GM21529 (cell line): Measurements from ENCODE around the gene ATP9B.

Experiments
- ATAC-seq: cut with Tn5 transposase; IDR thresholded peaks from one replicate; pipeline ENCODE4 v1.9.1; 2021; ENCODE audit not compliant: unreplicated experiment

ATP9B gene

GRCh38 chr18:79377187-79377891, 308.1 kb downstream of the ATP9B start:
- no peak for ATAC-seq

- peak; percentile 58 for ATAC-seq
These were observed 309.5 kb downstream of the ATP9B start for GRCh38 chr18:79378536-79379250.

- ATAC-seq: no peak
These were observed 310.2 kb downstream of the ATP9B start for GRCh38 chr18:79379251-79379905.

GRCh38 chr18:79379931-79380815, 311.0 kb downstream of the ATP9B start:
- no peak for ATAC-seq

- peak; percentile 47 for ATAC-seq
These were observed 311.9 kb downstream of the ATP9B start for GRCh38 chr18:79380816-79381806.

GRCh38 chr18:79381811-79382311, 312.7 kb downstream of the ATP9B start:
- no peak for ATAC-seq

- ATAC-seq: no peak
These were observed 313.6 kb downstream of the ATP9B start for GRCh38 chr18:79382681-79383387.

GRCh38 chr18:79383388-79384056, 314.3 kb downstream of the ATP9B start:
- ATAC-seq: no peak

- no peak for ATAC-seq
These were observed 315.1 kb downstream of the ATP9B start for GRCh38 chr18:79384151-79384807.

- no peak for ATAC-seq
These were observed 315.6 kb downstream of the ATP9B start for GRCh38 chr18:79384834-79385233.

- ATAC-seq: no peak
These were observed 316.1 kb downstream of the ATP9B start for GRCh38 chr18:79385326-79385707.

- ATAC-seq: no peak
These were observed 316.6 kb downstream of the ATP9B start for GRCh38 chr18:79385708-79386341.

GRCh38 chr18:79386547-79386946, 317.4 kb downstream of the ATP9B start:
- ATAC-seq: no peak

- no peak for ATAC-seq
These were observed 318.0 kb downstream of the ATP9B start for GRCh38 chr18:79387214-79387613.

- no peak for ATAC-seq
These were observed 318.4 kb downstream of the ATP9B start for GRCh38 chr18:79387615-79388014.

- ATAC-seq: no peak
These were observed 318.8 kb downstream of the ATP9B start for GRCh38 chr18:79388043-79388442.

- ATAC-seq: no peak
These were observed 320.5 kb downstream of the ATP9B start for GRCh38 chr18:79389689-79390088.

- no peak for ATAC-seq
These were observed 323.0 kb downstream of the ATP9B start for GRCh38 chr18:79392226-79392625.
